IgD-negative memory B cell (primary cell): ENCODE measurements around the gene PCCA. TPM values are rescaled to one million over a fixed set of nuclear protein-coding genes. Genes with fewer than 3 reads are reported as not detected.

Source experiments
- H3K27ac Mint-ChIP-seq, 3 donors: one replicate each; pipeline ENCODE4 v1.8.0; 2020 to 2022; ENCODE audit warnings: mild to moderate bottlenecking in 3 of 3, mixed read lengths in 3 of 3, moderate library complexity in 1 of 3
- H3K27me3 Mint-ChIP-seq: one replicate; pipeline ENCODE4 v1.8.0; 2021; ENCODE audit warnings: mixed read lengths
- H3K36me3 Mint-ChIP-seq: one replicate; pipeline ENCODE4 v1.8.0; 2020; ENCODE audit warnings: mild to moderate bottlenecking, mixed read lengths
- H3K4me1 Mint-ChIP-seq, 3 donors: one replicate each; pipeline ENCODE4 v1.8.0; 2020 to 2022; ENCODE audit warnings: mixed read lengths in 3 of 3, mild to moderate bottlenecking in 1 of 3
- H3K4me3 Mint-ChIP-seq, 4 donors: one replicate each; pipeline ENCODE4 v1.8.0; 2020 to 2022; ENCODE audit warnings: mild to moderate bottlenecking in 4 of 4, mixed read lengths in 4 of 4, moderate library complexity in 3 of 4
- H3K9me3 Mint-ChIP-seq, 3 donors: one replicate each; pipeline ENCODE4 v1.8.0; 2020 to 2021; ENCODE audit warnings: mixed read lengths in 3 of 3, mild to moderate bottlenecking in 1 of 3
- polyA plus RNA-seq: library from polyadenylated mRNA; unstranded; fragments of 300-500 nt; fragmentation: Illumina TruSeq; gene quantifications from one replicate; pipeline ENCODE4 v1.2.3, GENCODE V29; 2021

Gene PCCA
- polyA plus RNA-seq, 1 donor from 2014 or later, result 8.5 TPM

DNA sequence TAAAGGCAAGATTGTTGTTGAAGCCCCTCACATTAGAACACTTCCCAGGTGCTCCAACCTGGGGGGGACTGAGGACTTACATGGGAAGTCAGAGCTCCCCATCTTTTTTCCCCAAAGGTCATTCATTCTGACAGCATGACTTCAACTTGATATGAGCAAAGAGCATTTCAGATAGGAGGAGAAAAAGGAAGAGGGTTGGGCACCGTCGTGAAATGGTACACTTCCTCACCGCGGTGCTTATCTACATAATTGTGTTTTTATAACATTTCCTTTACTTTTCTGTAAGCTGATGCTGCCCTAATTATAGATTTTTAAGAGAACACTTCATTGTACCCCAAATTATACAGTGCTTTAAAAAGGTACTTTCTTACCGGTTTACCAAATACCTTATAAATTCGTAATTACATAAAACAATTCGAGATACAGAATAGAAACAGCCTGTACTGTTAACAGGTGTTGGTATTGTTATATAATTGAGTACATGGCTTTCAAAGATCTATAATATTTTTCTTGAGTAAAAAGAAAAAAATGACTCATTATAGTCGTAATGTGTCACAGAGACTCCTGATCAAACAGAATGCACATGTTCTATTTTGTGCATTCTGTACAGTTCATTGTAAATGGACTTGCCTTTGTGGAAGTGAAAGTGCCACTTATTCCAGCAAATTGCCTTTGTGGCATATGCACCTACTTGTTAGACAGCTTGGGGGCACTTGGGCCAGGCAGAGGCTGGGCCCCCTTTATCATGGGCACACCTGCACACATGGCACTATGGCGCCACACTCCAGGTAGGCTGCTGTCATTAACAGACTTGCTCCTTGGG lies 417.9 kb downstream of the PCCA start:
- peak overlapping the region in 1 of 3 donors; percentile 45 for H3K27ac Mint-ChIP-seq
- H3K4me1 Mint-ChIP-seq, result peaks cover 8 to 13% (median 11%) of the 10 kb centered on the region in 3 donors
- peak overlapping the region in 2 of 4 donors; percentile 81 to 91 for H3K4me3 Mint-ChIP-seq
- H3K27me3 Mint-ChIP-seq, result peaks cover 5% of the 10 kb centered on the region
- H3K36me3 Mint-ChIP-seq, result no peaks in the 10 kb centered on the region
- no peaks in the 10 kb centered on the region for H3K9me3 Mint-ChIP-seq

DNA sequence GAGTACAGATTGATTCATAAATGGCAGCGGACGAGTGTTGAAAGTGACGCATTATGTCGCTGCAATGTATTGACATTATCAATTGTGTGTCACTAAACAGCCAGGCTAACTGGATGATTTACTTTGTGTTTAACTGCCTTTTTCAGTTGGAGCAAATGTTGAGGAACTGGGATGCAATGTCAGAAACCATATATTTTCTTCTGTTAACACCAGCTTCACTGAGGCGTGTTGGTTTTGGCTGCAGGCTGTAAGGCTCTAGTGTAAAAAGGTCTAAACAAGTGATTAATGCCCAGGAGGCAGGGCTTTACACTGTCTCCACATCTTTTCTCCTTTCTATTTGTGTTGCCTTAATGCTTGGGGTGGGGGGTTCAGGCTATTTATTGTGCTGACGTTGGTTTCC lies 419.6 kb downstream of the PCCA start:
- Mint-ChIP-seq H3K4me1 (peaks cover 8 to 12% (median 11%) of the 10 kb centered on the region in 3 donors), H3K4me3 (no peak overlapping the region), H3K27me3 (peaks cover 3% of the 10 kb centered on the region), H3K27ac (no peak overlapping the region), H3K36me3 (peaks cover 2% of the 10 kb centered on the region), H3K9me3 (no peaks in the 10 kb centered on the region)

DNA sequence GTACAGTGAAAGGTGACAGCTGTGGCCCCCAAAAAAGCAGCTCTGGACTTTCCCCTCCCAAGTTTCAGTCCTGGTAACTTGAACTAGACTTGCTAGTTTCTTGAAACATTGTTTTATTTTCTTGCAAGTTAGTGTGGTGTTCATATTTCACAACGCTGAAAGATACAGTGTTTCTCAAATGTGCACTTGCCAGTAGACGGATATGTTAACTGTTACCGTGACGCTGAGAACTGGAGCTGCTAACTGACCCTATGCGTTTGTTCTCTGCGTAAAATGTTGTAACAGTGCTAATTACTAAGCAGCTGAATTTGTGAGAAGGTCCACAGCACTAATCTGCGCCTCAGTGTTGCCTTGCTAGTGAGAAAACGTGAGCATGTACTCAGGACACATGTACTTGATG lies 420.1 kb downstream of the PCCA start:
- Mint-ChIP-seq H3K36me3 (peaks cover 2% of the 10 kb centered on the region), H3K4me1 (peaks cover 8 to 12% (median 11%) of the 10 kb centered on the region in 3 donors), H3K27ac (no peak overlapping the region)

DNA sequence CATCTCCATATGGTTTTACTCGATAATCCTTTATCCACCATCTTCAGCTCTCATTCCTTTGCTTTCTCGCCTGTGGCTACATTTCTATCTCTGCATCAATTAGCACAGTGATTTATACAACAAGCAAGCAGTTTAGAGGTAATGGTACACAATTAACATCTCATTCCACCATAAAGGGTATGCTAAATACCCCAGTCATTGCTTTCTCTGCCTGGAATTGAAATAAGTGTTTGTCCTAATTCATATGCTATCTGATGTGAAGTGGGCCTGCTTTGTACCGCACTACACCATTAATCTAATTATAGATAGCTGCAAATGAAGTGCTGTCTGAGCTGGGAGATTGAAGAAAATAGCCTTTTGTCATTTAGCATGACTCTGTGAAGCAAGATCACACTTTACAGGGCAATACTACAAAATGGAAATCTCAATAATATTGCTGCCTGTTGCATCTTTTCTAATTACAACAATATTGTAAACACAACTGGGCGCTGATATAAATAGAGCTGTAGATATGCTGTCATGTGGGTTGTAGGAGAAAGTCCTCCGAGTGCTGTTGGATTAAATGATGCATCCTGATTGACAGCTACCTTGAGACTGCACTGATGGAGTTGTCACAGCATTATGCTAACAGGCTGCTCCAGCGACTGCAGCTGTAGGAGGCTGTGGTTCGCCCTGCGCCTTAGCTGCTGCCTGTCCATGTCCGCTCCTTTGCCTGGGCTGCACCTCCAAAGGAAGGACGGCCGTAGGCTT lies 421.5 kb downstream of the PCCA start:
- Mint-ChIP-seq H3K27me3 (peaks cover 3% of the 10 kb centered on the region), H3K9me3 (no peaks in the 10 kb centered on the region), H3K27ac (no peak overlapping the region), H3K36me3 (peaks cover 2% of the 10 kb centered on the region), H3K4me1 (peaks cover 8 to 16% (median 16%) of the 10 kb centered on the region in 3 donors), H3K4me3 (no peak overlapping the region)

More for the DNA sequence above, 420.1 kb downstream of the PCCA start:
- H3K4me3 Mint-ChIP-seq, result no peak overlapping the region
- peaks cover 3% of the 10 kb centered on the region for H3K27me3 Mint-ChIP-seq
- H3K9me3 Mint-ChIP-seq, result no peaks in the 10 kb centered on the region

DNA sequence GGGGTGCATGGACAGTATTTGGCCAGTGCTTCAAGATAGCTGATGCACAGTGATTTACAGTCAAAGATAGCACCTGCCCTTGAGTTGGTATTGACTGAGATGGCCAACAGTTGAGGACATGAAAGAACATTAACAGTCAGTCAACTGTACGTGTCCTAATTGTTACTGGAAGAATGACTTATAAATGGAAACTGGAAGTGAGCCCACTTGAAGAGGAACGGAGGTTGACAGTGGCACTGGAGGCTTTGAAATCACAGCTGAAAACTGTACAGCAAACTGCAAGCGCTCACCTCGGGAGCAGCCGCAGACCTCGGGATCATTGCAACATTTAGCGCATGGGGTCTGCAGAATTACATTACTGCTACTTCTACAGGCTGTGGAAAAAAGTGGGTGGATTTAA lies 422.6 kb downstream of the PCCA start:
- no peak overlapping the region for H3K27ac Mint-ChIP-seq
- H3K36me3 Mint-ChIP-seq, result peaks cover 2% of the 10 kb centered on the region
- H3K4me1 Mint-ChIP-seq, result peaks cover 4 to 10% (median 9%) of the 10 kb centered on the region in 3 donors
- H3K9me3 Mint-ChIP-seq, result no peaks in the 10 kb centered on the region
- peaks cover 1% of the 10 kb centered on the region for H3K27me3 Mint-ChIP-seq
- H3K4me3 Mint-ChIP-seq, result no peak overlapping the region

DNA sequence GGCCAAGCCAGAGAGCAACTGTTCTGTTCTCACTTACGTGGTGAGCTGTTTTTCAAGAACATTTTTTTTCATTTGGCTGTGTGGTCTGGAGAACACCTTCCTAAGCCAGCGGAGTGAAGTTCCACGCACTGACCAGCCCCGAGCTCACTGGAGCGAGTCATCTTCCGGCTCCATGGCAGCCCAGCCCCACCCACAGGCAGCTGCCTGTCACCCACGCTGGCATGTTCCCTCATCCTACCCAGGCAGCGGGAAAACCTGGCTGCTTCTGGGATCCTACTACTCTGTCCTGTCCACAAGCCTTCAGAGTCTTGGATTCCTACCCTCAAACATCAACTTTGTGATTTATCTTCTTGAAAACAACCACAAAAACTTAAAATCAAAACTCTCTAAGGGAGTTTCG lies 423.5 kb downstream of the PCCA start:
- Mint-ChIP-seq H3K27ac (no peak overlapping the region), H3K36me3 (peaks cover 4% of the 10 kb centered on the region), H3K4me1 (peaks cover 0 to 5% (median 5%) of the 10 kb centered on the region in 3 donors), H3K9me3 (no peaks in the 10 kb centered on the region), H3K4me3 (no peak overlapping the region), H3K27me3 (no peaks in the 10 kb centered on the region)

DNA sequence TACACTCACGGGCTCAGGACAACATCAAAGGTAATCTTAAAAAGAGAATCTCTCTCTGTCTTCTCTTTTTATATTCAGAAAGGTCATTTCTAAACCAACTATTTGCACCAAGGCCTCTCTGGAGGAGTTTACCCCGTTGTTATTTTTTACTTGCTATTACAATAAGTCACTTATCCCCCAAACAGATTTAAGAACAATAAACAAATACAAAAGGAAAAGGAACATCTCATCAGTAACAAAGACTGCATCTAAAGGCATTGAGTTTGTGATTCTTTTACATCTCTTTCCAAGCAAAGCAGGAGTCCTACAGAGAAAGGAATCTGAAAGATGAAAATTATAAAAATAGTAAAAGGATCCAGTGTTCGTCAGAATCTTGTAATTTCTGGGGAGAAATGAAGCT lies 424.3 kb downstream of the PCCA start:
- H3K4me1 Mint-ChIP-seq, result peaks cover 0 to 5% (median 5%) of the 10 kb centered on the region in 3 donors
- no peaks in the 10 kb centered on the region for H3K27me3 Mint-ChIP-seq
- H3K4me3 Mint-ChIP-seq, result no peak overlapping the region
- H3K9me3 Mint-ChIP-seq, result no peaks in the 10 kb centered on the region
- H3K36me3 Mint-ChIP-seq, result peaks cover 4% of the 10 kb centered on the region
- H3K27ac Mint-ChIP-seq, result no peak overlapping the region

DNA sequence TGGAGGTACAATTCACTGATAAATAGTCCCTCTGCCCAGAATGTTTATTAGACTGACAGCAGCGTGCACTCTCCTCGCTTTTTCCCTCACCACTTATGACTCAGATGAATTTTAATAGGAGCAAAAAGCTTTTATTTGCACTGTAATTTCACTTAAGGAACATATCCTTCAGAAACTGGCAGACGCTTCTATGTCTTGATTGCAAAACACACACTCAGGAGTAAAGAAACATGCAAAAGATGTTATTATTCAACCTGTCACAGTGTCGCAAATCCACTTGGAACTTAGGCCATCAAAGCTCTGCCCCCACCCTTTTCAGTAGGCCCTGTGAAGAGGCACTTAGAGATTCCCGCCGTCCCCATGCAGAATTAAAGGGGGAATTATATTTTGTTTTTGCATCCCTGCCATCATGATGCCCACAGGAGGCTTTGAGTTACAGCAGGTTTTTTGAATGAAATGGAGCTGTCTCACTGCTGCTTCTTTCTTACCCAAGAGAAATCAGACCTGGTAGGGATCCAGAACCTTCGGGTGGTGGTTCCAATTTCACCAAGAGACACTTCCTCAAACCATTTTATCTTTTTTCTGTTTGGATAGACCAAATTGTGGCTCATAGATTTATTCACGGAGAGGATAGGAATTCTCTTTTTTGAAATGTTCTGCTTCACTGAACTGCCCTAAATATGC lies 425.2 kb downstream of the PCCA start:
- Mint-ChIP-seq H3K9me3 (no peaks in the 10 kb centered on the region), H3K36me3 (peaks cover 4% of the 10 kb centered on the region), H3K4me1 (peaks cover 0 to 5% (median 5%) of the 10 kb centered on the region in 3 donors), H3K27me3 (no peaks in the 10 kb centered on the region), H3K4me3 (no peak overlapping the region), H3K27ac (no peak overlapping the region)

DNA sequence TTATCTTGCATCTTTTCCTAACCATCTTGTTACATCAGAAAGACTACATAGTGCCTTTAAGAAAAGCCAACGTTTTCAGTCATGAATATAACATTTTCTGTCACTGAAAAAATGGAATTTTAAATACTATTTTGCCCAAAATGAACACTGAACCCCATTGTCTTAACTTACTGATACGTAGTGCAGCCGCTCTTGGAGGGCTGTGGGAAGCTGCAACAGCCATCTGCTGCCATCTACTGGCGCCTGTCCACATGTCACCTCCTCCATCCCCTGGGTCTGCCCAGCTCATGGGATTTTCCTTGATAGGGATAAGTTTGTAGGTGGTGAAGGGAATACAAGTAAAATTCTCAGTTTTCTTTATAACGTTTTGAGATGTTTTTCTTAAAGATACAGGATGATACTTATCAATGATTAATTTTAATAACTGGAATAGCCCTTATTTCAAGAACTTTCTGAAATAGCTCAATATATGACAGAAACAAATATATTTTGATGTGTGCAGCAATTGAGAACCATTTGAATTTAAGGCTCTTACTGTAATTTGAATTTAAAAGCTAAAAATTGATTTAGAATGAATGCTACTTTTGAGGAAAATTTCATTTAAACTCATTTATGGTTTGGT lies 426.0 kb downstream of the PCCA start:
- H3K27ac Mint-ChIP-seq, result peak overlapping the region in 1 of 3 donors; percentile 16
- H3K36me3 Mint-ChIP-seq, result peaks cover 4% of the 10 kb centered on the region
- no peaks in the 10 kb centered on the region for H3K9me3 Mint-ChIP-seq
- H3K27me3 Mint-ChIP-seq, result no peaks in the 10 kb centered on the region
- H3K4me3 Mint-ChIP-seq, result peak overlapping the region in 1 of 4 donors; percentile 52
- H3K4me1 Mint-ChIP-seq, result peaks cover 0 to 5% (median 5%) of the 10 kb centered on the region in 3 donors

DNA sequence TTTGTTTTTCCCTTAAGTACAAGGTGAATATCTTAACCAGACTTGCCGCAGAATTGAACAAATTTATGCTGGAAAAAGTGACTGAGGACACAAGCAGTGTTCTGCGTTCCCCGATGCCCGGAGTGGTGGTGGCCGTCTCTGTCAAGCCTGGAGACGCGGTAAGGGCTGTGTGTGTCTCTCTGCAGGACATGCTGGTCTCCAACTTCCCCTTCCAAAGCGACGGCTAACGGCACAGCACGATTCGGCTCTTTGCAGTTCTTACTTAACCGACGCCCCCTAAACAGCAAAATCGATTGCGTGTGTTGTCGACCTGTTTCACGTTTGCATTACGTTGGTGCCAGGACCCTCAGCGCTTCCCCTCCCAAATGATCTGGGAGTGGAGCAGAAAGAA lies 426.5 kb downstream of the PCCA start:
- Mint-ChIP-seq H3K27ac (no peak overlapping the region), H3K27me3 (no peaks in the 10 kb centered on the region), H3K36me3 (peaks cover 4% of the 10 kb centered on the region), H3K9me3 (no peaks in the 10 kb centered on the region), H3K4me3 (no peak overlapping the region), H3K4me1 (peaks cover 0 to 5% (median 5%) of the 10 kb centered on the region in 3 donors)

DNA sequence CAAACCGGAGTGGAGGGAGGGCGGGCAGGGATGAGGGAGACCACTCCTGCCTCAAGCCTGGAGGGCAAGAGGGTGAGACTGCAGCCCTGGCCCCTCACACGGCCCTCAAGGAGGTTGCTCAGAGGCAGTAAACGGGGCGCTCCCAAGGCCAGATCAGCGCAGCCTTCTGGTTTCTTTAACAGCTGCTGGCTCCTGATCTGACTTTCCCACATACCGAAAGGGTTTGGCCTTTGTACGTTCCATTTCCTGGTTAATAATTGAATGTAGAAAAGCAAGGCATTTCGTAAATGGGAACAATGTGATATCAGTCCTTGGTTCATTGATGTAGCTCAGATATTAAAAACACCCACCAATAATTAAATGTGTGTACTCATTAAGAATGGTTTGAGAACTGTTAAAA lies 428.2 kb downstream of the PCCA start:
- Mint-ChIP-seq H3K27ac (no peak overlapping the region), H3K27me3 (no peaks in the 10 kb centered on the region), H3K4me3 (no peak overlapping the region), H3K4me1 (peaks cover 8 to 11% (median 8%) of the 10 kb centered on the region in 3 donors), H3K36me3 (peaks cover 4% of the 10 kb centered on the region), H3K9me3 (no peaks in the 10 kb centered on the region)

DNA sequence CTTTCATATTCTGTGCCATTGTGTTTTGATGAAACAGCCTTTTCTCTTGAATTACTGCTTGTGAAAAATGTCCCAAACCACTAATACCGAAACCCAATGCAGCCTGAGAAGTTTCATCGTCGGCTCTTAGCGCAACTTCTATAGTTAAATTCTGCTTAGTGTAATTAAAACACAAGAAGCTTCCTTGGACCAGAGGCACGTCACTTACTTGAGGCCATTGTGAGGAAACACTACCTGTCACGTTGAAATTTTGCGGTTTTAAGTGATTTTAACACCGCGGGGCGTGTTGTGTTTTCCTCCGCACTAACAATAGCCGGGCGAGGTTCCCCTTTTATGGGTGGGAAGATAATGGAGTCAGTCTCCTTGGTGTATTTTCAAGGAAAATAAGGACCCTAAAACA lies 428.8 kb downstream of the PCCA start:
- peak overlapping the region in 1 of 4 donors; percentile 9 for H3K4me3 Mint-ChIP-seq
- H3K36me3 Mint-ChIP-seq, result peaks cover 4% of the 10 kb centered on the region
- H3K27me3 Mint-ChIP-seq, result no peaks in the 10 kb centered on the region
- H3K9me3 Mint-ChIP-seq, result no peaks in the 10 kb centered on the region
- peaks cover 8 to 11% (median 8%) of the 10 kb centered on the region in 3 donors for H3K4me1 Mint-ChIP-seq
- H3K27ac Mint-ChIP-seq, result no peak overlapping the region

DNA sequence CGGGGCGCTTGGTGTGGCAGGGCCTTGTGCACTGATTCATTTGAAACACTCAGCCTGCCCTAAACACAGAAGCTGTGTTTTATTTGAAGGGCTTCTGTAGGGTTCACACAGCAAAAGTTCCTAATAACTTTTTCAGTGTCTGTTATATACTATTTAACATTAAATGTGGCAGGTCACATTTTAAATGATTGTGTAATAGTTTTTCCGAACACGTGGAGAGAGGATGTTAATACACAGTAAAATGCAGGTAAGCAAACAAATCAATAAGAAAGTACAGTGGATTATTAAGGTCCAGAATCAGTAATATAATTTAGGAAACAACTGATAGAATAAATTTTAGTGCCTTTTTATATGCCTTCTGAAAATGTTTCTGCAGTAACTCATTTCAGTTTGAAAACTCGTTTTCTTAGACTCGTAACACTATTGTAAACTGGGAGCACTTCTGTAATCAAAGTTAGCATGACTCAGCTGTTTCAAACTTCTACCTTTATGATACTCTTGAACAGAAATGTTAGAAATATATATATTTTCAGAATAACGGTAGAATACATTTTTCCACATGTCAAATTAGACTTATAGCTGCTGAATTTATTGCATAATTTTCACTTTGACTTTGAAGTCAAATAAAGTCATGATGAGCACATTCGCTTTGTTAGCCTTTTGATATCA lies 429.6 kb downstream of the PCCA start:
- H3K27me3 Mint-ChIP-seq, result peaks cover 2% of the 10 kb centered on the region

DNA sequence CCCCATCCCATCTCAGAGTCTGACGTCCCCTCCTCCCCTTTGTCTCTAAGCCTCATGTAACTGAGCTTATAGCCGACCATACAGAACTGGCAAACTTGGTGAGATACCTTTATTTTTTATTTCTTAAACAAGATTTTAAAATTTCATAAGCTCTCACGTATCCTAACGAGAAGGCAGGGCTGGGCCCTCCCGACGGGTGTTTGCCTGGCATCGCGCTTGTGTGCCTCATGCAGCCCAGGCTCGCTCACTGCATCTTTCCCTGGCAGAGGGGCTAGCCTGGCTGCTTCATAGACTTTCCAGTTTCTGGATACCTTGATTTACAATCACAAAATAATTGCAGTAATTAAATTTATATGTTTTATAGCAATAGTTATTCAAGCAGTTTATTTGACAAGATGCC lies 430.7 kb downstream of the PCCA start:
- H3K9me3 Mint-ChIP-seq, result no peaks in the 10 kb centered on the region
- H3K36me3 Mint-ChIP-seq, result peaks cover 3% of the 10 kb centered on the region
- no peak overlapping the region for H3K4me3 Mint-ChIP-seq
- H3K4me1 Mint-ChIP-seq, result peaks cover 6 to 8% (median 8%) of the 10 kb centered on the region in 3 donors
- H3K27me3 Mint-ChIP-seq, result peaks cover 2% of the 10 kb centered on the region
- H3K27ac Mint-ChIP-seq, result no peak overlapping the region

More for the DNA sequence above, 429.6 kb downstream of the PCCA start:
- Mint-ChIP-seq H3K27ac (no peak overlapping the region), H3K4me1 (peaks cover 8 to 11% (median 8%) of the 10 kb centered on the region in 3 donors), H3K9me3 (no peaks in the 10 kb centered on the region), H3K4me3 (no peak overlapping the region), H3K36me3 (peaks cover 2% of the 10 kb centered on the region)
